OCI-LY3 (cell line): ENCODE data around the gene RGL3.

Source experiments
- H2AFZ ChIP-seq: fragments of 200-600, 300-600 bp; shearing (Covaris generic); 2 replicates; pipeline ENCODE4 v1.6.0; 2014; ENCODE audit warnings: antibody characterized with exemption, low read depth, low read length
- H3K27ac ChIP-seq: fragments of 200-600, 300-600 bp; sonication (generic); 2 replicates; pipeline ENCODE4 v1.5.1; 2014; ENCODE audit warnings: mild to moderate bottlenecking, low read length, moderate library complexity, mixed read lengths
- H3K27me3 ChIP-seq: fragments of 200-600, 300-600 bp; sonication (generic); 2 replicates; pipeline ENCODE4 v1.6.1; 2014; ENCODE audit warnings: low read depth, low read length, mixed read lengths
- H3K36me3 ChIP-seq: fragments of 200-600, 300-600 bp; sonication (generic); replicated peaks from 2 replicates; pipeline ENCODE3; 2014; ENCODE audit warnings: low read depth, low read length, mixed read lengths
- H3K4me1 ChIP-seq: fragments of 300-600, 200-600 bp; sonication (generic); 2 replicates; pipeline ENCODE4 v1.6.1; 2014; ENCODE audit warnings: low read length, mixed read lengths
- H3K4me2 ChIP-seq: fragments of 200-600, 300-600 bp; sonication (generic); 2 replicates; pipeline ENCODE4 v1.6.1; 2014; ENCODE audit warnings: low read length, mixed read lengths
- H3K4me3 ChIP-seq: fragments of 300-600, 200-600 bp; sonication (generic); 2 replicates; pipeline ENCODE4 v1.5.1; 2014; ENCODE audit warnings: antibody characterized with exemption, mild to moderate bottlenecking, low read length, moderate library complexity
- H3K79me2 ChIP-seq: fragments of 300-600, 200-600 bp; shearing (Covaris generic); 2 replicates; pipeline ENCODE4 v1.6.1; 2014; ENCODE audit warnings: mild to moderate bottlenecking, low read length, mixed read lengths
- H3K9ac ChIP-seq: fragments of 300-600, 200-600 bp; shearing (Covaris generic); 2 replicates; pipeline ENCODE4 v1.6.0; 2014; ENCODE audit warnings: mild to moderate bottlenecking, low read length, moderate library complexity
- H3K9me3 ChIP-seq: fragments of 200-600, 300-600 bp; shearing (Covaris generic); 2 replicates; pipeline ENCODE4 v1.6.1; 2014; ENCODE audit warnings: low read length, mixed read lengths; ENCODE audit not compliant: insufficient read depth
- H4K20me1 ChIP-seq: fragments of 200-600, 300-600 bp; sonication (generic); 2 replicates; pipeline ENCODE4 v1.6.1; 2016; ENCODE audit warnings: low read length, mixed read lengths; ENCODE audit not compliant: insufficient read depth
- CTCF ChIP-seq: fragments of 200-600, 300-600 bp; sonication (generic); IDR thresholded peaks from 2 replicates; pipeline ENCODE4 v1.5.1; 2014; ENCODE audit warnings: antibody characterized with exemption, low read length, low read depth
- EZH2phosphoT487 ChIP-seq: fragments of 200-600 bp; shearing (Covaris generic); IDR thresholded peaks from 2 replicates; pipeline ENCODE4 v1.6.1; 2018; ENCODE audit warnings: antibody characterized with exemption, mixed run types, low read depth

Gene RGL3

GRCh38 chr19:11404588-11405222 lies 14.4 kb downstream of the RGL3 start:
- Histone ChIP-seq H3K9me3 (no peaks in the 10 kb centered on the region), H3K9ac (no peak overlapping the region)

GRCh38 chr19:11401808-11402543 lies 17.1 kb downstream of the RGL3 start:
- Histone ChIP-seq H2AFZ (no peak overlapping the region), H3K4me2 (no peak overlapping the region), H3K9ac (no peak overlapping the region), H3K36me3 (no peaks in the 10 kb centered on the region), H3K4me1 (no peaks in the 10 kb centered on the region), H3K4me3 (no peak overlapping the region), H3K9me3 (no peaks in the 10 kb centered on the region), H3K27me3 (no peaks in the 10 kb centered on the region), H4K20me1 (no peaks in the 10 kb centered on the region), H3K79me2 (no peaks in the 10 kb centered on the region), H3K27ac (no peak overlapping the region)
- no peak for TF ChIP-seq CTCF
- no peak for TF ChIP-seq EZH2phosphoT487

More at GRCh38 chr19:11404588-11405222, 14.4 kb downstream of the RGL3 start:
- no peak overlapping the region for H3K4me2 ChIP-seq
- no peak overlapping the region for H2AFZ ChIP-seq
- H3K27me3 ChIP-seq: no peaks in the 10 kb centered on the region
- no peaks in the 10 kb centered on the region for H3K4me1 ChIP-seq
- no peaks in the 10 kb centered on the region for H3K36me3 ChIP-seq
- no peak overlapping the region for H3K27ac ChIP-seq
- TF ChIP-seq CTCF: no peak
- no peak for TF ChIP-seq EZH2phosphoT487
- H3K79me2 ChIP-seq: no peaks in the 10 kb centered on the region
- no peaks in the 10 kb centered on the region for H4K20me1 ChIP-seq
- H3K4me3 ChIP-seq: no peak overlapping the region

- H3K4me2 ChIP-seq: no peak overlapping the region
- TF ChIP-seq EZH2phosphoT487 (no peak), CTCF (no peak)
- no peaks in the 10 kb centered on the region for H3K79me2 ChIP-seq
- H3K4me3 ChIP-seq: no peak overlapping the region
- H3K4me1 ChIP-seq: no peaks in the 10 kb centered on the region
- no peak overlapping the region for H3K9ac ChIP-seq
- no peak overlapping the region for H3K27ac ChIP-seq
- no peaks in the 10 kb centered on the region for H3K27me3 ChIP-seq
- no peaks in the 10 kb centered on the region for H3K9me3 ChIP-seq
- no peaks in the 10 kb centered on the region for H4K20me1 ChIP-seq
- no peak overlapping the region for H2AFZ ChIP-seq
- H3K36me3 ChIP-seq: no peaks in the 10 kb centered on the region
These were observed 18.3 kb downstream of the RGL3 start for GRCh38 chr19:11400798-11401197.

- H3K27ac ChIP-seq: no peak overlapping the region
- TF ChIP-seq CTCF (no peak), EZH2phosphoT487 (no peak)
These were observed 19.4 kb downstream of the RGL3 start for GRCh38 chr19:11399667-11400066.

More at GRCh38 chr19:11399667-11400066, 19.4 kb downstream of the RGL3 start:
- no peaks in the 10 kb centered on the region for H3K27me3 ChIP-seq
- no peaks in the 10 kb centered on the region for H3K36me3 ChIP-seq
- no peak overlapping the region for H2AFZ ChIP-seq
- no peaks in the 10 kb centered on the region for H4K20me1 ChIP-seq
- no peaks in the 10 kb centered on the region for H3K9me3 ChIP-seq
- H3K9ac ChIP-seq: no peak overlapping the region
- no peak overlapping the region for H3K4me2 ChIP-seq
- H3K4me3 ChIP-seq: no peak overlapping the region
- H3K4me1 ChIP-seq: no peaks in the 10 kb centered on the region
- no peaks in the 10 kb centered on the region for H3K79me2 ChIP-seq
